WTC11 (cell line): ENCODE measurements around the gene RHBDL2. TPM values are rescaled to one million over a fixed set of nuclear protein-coding genes. Genes with fewer than 3 reads are reported as not detected.

Experiments
- AR ChIP-seq: fragments of 250-450 bp; sonication (Bioruptor Pico); IDR thresholded peaks from 2 replicates; pipeline ENCODE4 v1.9.0; 2021; ENCODE audit warnings: mild to moderate bottlenecking
- ARID4B ChIP-seq: sonication (generic); formaldehyde crosslinking; IDR thresholded peaks from 2 replicates; pipeline ENCODE4 v1.8.0; 2023; ENCODE audit warnings: missing genetic modification reagents, mild to moderate bottlenecking, borderline replicate concordance
- ATF2 ChIP-seq: sonication (generic); formaldehyde crosslinking; IDR thresholded peaks from 2 replicates; pipeline ENCODE4 v1.8.1; 2022; ENCODE audit warnings: low read depth, missing genetic modification reagents, borderline replicate concordance
- ATF3 ChIP-seq: sonication (generic); formaldehyde crosslinking; conservative IDR thresholded peaks from 2 replicates; pipeline ENCODE4 v1.8.1; 2022; ENCODE audit warnings: mild to moderate bottlenecking, missing genetic modification reagents
- CREB1 ChIP-seq: sonication (generic); formaldehyde crosslinking; IDR thresholded peaks from 2 replicates; pipeline ENCODE4 v1.8.0; 2023; ENCODE audit warnings: mild to moderate bottlenecking, missing genetic modification reagents
- CREM ChIP-seq: sonication (generic); formaldehyde crosslinking; IDR thresholded peaks from 2 replicates; pipeline ENCODE4 v1.8.1; 2022; ENCODE audit warnings: mild to moderate bottlenecking, missing genetic modification reagents, moderate library complexity
- ERG ChIP-seq: fragments of 250-450 bp; sonication (Bioruptor Pico); IDR thresholded peaks from 2 replicates; pipeline ENCODE4 v1.8.0; 2021; ENCODE audit warnings: mild to moderate bottlenecking
- ETV6 ChIP-seq: sonication (generic); formaldehyde crosslinking; IDR thresholded peaks from 2 replicates; pipeline ENCODE4 v1.8.1; 2022; ENCODE audit warnings: mild to moderate bottlenecking, missing genetic modification reagents
- FOXK1 ChIP-seq: sonication (generic); formaldehyde crosslinking; IDR thresholded peaks from 2 replicates; pipeline ENCODE4 v1.8.0; 2022; ENCODE audit warnings: mild to moderate bottlenecking, moderate library complexity, missing genetic modification reagents
- GABPB1 ChIP-seq: sonication (generic); formaldehyde crosslinking; IDR thresholded peaks from 2 replicates; pipeline ENCODE4 v1.8.1; 2023; ENCODE audit warnings: mild to moderate bottlenecking, missing genetic modification reagents
- IRF1 ChIP-seq: sonication (generic); formaldehyde crosslinking; IDR thresholded peaks from 2 replicates; pipeline ENCODE4 v1.8.0; 2023; ENCODE audit warnings: missing genetic modification reagents
- MLX ChIP-seq: sonication (generic); formaldehyde crosslinking; IDR thresholded peaks from 2 replicates; pipeline ENCODE4 v1.8.1; 2023; ENCODE audit warnings: mild to moderate bottlenecking, missing genetic modification reagents, moderate library complexity
- NFATC4 ChIP-seq: fragments of 250-450 bp; sonication (Bioruptor Pico); IDR thresholded peaks from 2 replicates; pipeline ENCODE4 v1.9.0; 2021; ENCODE audit warnings: mild to moderate bottlenecking
- SMAD3 ChIP-seq: sonication (generic); formaldehyde crosslinking; IDR thresholded peaks from 2 replicates; pipeline ENCODE4 v1.8.0; 2022; ENCODE audit warnings: missing genetic modification reagents, mild to moderate bottlenecking, borderline replicate concordance
- SMAD4 ChIP-seq: sonication (generic); formaldehyde crosslinking; IDR thresholded peaks from 2 replicates; pipeline ENCODE4 v1.8.0; 2022; ENCODE audit warnings: mild to moderate bottlenecking, missing genetic modification reagents
- SP1 ChIP-seq: sonication (generic); formaldehyde crosslinking; conservative IDR thresholded peaks from 2 replicates; pipeline ENCODE4 v1.8.1; 2022; ENCODE audit warnings: missing genetic modification reagents
- TEAD4 ChIP-seq: sonication (generic); formaldehyde crosslinking; IDR thresholded peaks from 2 replicates; pipeline ENCODE4 v1.8.0; 2022; ENCODE audit warnings: mild to moderate bottlenecking, missing genetic modification reagents
- USF2 ChIP-seq: sonication (generic); formaldehyde crosslinking; IDR thresholded peaks from 2 replicates; pipeline ENCODE4 v1.8.1; 2023; ENCODE audit warnings: mild to moderate bottlenecking, missing genetic modification reagents, moderate library complexity
- ZMAT4 ChIP-seq: fragments of 250-450 bp; sonication (Bioruptor Pico); IDR thresholded peaks from 2 replicates; pipeline ENCODE4 v1.9.0; 2021; ENCODE audit warnings: mild to moderate bottlenecking
- ZNF121 ChIP-seq: sonication (generic); formaldehyde crosslinking; IDR thresholded peaks from 2 replicates; pipeline ENCODE4 v1.8.0; 2023; ENCODE audit warnings: missing genetic modification reagents
- ZNF232 ChIP-seq: sonication (generic); formaldehyde crosslinking; IDR thresholded peaks from 2 replicates; pipeline ENCODE4 v1.8.0; 2022; ENCODE audit warnings: mild to moderate bottlenecking, missing genetic modification reagents
- total RNA-seq: library from RNA; stranded (reverse); gene quantifications from 3 replicates; pipeline ENCODE4 v1.2.3, GENCODE V29; 2021

RHBDL2 gene
- total RNA-seq, 1 experiment from 2014 or later = 0.26 TPM

- TF ChIP-seq AR = no peak
- TF ChIP-seq ATF2 (CRISPR knock-in tag) = no peak
- TF ChIP-seq ATF3 (CRISPR knock-in tag) = no peak
- TF ChIP-seq CREM (CRISPR knock-in tag) = no peak; the same call in 1 of the 2 replicates
- TF ChIP-seq SMAD3 (CRISPR knock-in tag) = no peak
- no peak for TF ChIP-seq ZNF121
- no peak for TF ChIP-seq MLX (CRISPR knock-in tag)
- TF ChIP-seq ARID4B (CRISPR knock-in tag) = no peak; the same call in 1 of the 2 replicates
- TF ChIP-seq ERG (CRISPR knock-in tag) = no peak
- TF ChIP-seq ETV6 (CRISPR knock-in tag) = peak; percentile 70
- peak; percentile 81; the same call in 1 of the 2 replicates for TF ChIP-seq SP1 (CRISPR knock-in tag)
- TF ChIP-seq CREB1 = no peak
- TF ChIP-seq ZMAT4 (CRISPR knock-in tag) = no peak
- TF ChIP-seq FOXK1 (CRISPR knock-in tag) = peak; percentile 77
- TF ChIP-seq SMAD4 (CRISPR knock-in tag) = no peak
- 0 out of 2 replicates have a peak, but pooled peaks have one; percentile 21 for TF ChIP-seq TEAD4 (CRISPR knock-in tag)
- peak; percentile 100 for TF ChIP-seq USF2 (CRISPR knock-in tag)
- TF ChIP-seq GABPB1 (CRISPR knock-in tag) = 0 out of 2 replicates have a peak, but pooled peaks have one; percentile 13
- no peak for TF ChIP-seq NFATC4
- no peak for TF ChIP-seq ZNF232 (CRISPR knock-in tag)
- no peak for TF ChIP-seq IRF1 (CRISPR knock-in tag)
Measured at GRCh38 chr1:38859561-38860453, 81.8 kb downstream of the RHBDL2 start, which contains the start of gene RRAGC (continued).
